WI38 (cell line): ENCODE measurements around the gene WNT16.

Experiments
- H3K4me3 ChIP-seq: 2 replicates; pipeline ENCODE4 v1.5.1; 2011; ENCODE audit warnings: low read depth, mild to moderate bottlenecking, control low read depth, low read length
- CTCF ChIP-seq: IDR thresholded peaks from 2 replicates; pipeline ENCODE4 v1.5.1; 2012; ENCODE audit warnings: low read depth, mild to moderate bottlenecking, control low read depth, low read length

Gene WNT16

GRCh38 chr7:121385056-121385799 lies 56.4 kb downstream of the WNT16 start:
- no peak for TF ChIP-seq CTCF
- H3K4me3 ChIP-seq, result no peak overlapping the region

- H3K4me3 ChIP-seq, result no peak overlapping the region
- TF ChIP-seq CTCF, result no peak
Measured at GRCh38 chr7:121385800-121386179, 57.0 kb downstream of the WNT16 start.

- no peak overlapping the region for H3K4me3 ChIP-seq
- TF ChIP-seq CTCF, result no peak
Measured at GRCh38 chr7:121388950-121389349, 60.1 kb downstream of the WNT16 start.

- no peak for TF ChIP-seq CTCF
- H3K4me3 ChIP-seq, result no peak overlapping the region
Measured at GRCh38 chr7:121390109-121390508, 61.3 kb downstream of the WNT16 start.

GRCh38 chr7:121390617-121391016 lies 61.8 kb downstream of the WNT16 start:
- H3K4me3 ChIP-seq, result no peak overlapping the region
- TF ChIP-seq CTCF, result no peak
